Transverse colon (tissue), 4 donors: ENCODE results near the gene TNIP3.

Experiments used
- POLR2A ChIP-seq: fragments of 450-650 bp; IDR thresholded peaks from one replicate; pipeline ENCODE4 v1.6.1; 2016; ENCODE audit warnings: antibody characterized with exemption, mild to moderate bottlenecking, moderate library complexity
- POLR2AphosphoS5 ChIP-seq, 3 donors: sonication (generic); formaldehyde crosslinking; IDR thresholded peaks; one replicate each; pipeline ENCODE4 v1.6.1; 2016; ENCODE audit warnings: antibody characterized with exemption in 3 of 3
- TF ChIP-seq, protein P1 (sequence below), 5 experiments: fragments of 200-600 bp in 3 of 5; fragments of 450-650 bp in 2 of 5; sonication (generic) in 3 of 5; IDR thresholded peaks; 1 replicate in 2 of 5; 2 replicates in 3 of 5; pipeline ENCODE4 v1.5.1; 2016 to 2017; ENCODE audit warnings: antibody characterized with exemption in 5 of 5, inconsistent platforms in 3 of 5, mild to moderate bottlenecking in 2 of 5, moderate library complexity in 1 of 5

GRCh38 chr4:121155893-121156292 lies 8.2 kb downstream of the TNIP3 start:
- TF ChIP-seq, protein P1, sequence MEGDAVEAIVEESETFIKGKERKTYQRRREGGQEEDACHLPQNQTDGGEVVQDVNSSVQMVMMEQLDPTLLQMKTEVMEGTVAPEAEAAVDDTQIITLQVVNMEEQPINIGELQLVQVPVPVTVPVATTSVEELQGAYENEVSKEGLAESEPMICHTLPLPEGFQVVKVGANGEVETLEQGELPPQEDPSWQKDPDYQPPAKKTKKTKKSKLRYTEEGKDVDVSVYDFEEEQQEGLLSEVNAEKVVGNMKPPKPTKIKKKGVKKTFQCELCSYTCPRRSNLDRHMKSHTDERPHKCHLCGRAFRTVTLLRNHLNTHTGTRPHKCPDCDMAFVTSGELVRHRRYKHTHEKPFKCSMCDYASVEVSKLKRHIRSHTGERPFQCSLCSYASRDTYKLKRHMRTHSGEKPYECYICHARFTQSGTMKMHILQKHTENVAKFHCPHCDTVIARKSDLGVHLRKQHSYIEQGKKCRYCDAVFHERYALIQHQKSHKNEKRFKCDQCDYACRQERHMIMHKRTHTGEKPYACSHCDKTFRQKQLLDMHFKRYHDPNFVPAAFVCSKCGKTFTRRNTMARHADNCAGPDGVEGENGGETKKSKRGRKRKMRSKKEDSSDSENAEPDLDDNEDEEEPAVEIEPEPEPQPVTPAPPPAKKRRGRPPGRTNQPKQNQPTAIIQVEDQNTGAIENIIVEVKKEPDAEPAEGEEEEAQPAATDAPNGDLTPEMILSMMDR (IDR thresholded peaks at IDR 0.05) = no peak
- TF ChIP-seq POLR2AphosphoS5 (IDR thresholded peaks at IDR 0.05) (no peak), POLR2A (no peak)
